HepG2 (cell line): Measurements from ENCODE around the gene PPP1R12A.

Source experiments
- ARID2 ChIP-seq: sonication (generic); formaldehyde crosslinking; IDR thresholded peaks from 2 replicates; pipeline ENCODE4 v1.8.1; 2022; ENCODE audit warnings: mild to moderate bottlenecking, missing genetic modification reagents, borderline replicate concordance
- JUN ChIP-seq: sonication (generic); formaldehyde crosslinking; IDR thresholded peaks from 2 replicates; pipeline ENCODE4 v1.4.0; 2020; ENCODE audit warnings: mild to moderate bottlenecking, missing genetic modification reagents
- YY1 ChIP-seq: IDR thresholded peaks from 2 replicates; pipeline ENCODE4 v1.6.1; 2011; ENCODE audit warnings: low read length, low read depth, moderate library complexity, mild to moderate bottlenecking; ENCODE audit not compliant: insufficient read depth, insufficient replicate concordance
- ZBTB7B ChIP-seq: sonication (generic); formaldehyde crosslinking; IDR thresholded peaks from 2 replicates; pipeline ENCODE4 v1.4.0; 2020; ENCODE audit warnings: missing genetic modification reagents
- ZNF709 ChIP-seq: sonication (generic); formaldehyde crosslinking; IDR thresholded peaks from 2 replicates; pipeline ENCODE4 v1.5.0; 2020; ENCODE audit warnings: mild to moderate bottlenecking, missing genetic modification reagents
- TF ChIP-seq, protein P1 (sequence below): sonication (generic); formaldehyde crosslinking; IDR thresholded peaks from 2 replicates; pipeline ENCODE4 v1.5.0; 2020; ENCODE audit warnings: mild to moderate bottlenecking, missing genetic modification reagents, moderate library complexity
- TF ChIP-seq, protein P2 (sequence below): IDR thresholded peaks from 2 replicates; pipeline ENCODE4 v1.6.1; 2016; ENCODE audit warnings: low read depth, control low read depth

DNA sequence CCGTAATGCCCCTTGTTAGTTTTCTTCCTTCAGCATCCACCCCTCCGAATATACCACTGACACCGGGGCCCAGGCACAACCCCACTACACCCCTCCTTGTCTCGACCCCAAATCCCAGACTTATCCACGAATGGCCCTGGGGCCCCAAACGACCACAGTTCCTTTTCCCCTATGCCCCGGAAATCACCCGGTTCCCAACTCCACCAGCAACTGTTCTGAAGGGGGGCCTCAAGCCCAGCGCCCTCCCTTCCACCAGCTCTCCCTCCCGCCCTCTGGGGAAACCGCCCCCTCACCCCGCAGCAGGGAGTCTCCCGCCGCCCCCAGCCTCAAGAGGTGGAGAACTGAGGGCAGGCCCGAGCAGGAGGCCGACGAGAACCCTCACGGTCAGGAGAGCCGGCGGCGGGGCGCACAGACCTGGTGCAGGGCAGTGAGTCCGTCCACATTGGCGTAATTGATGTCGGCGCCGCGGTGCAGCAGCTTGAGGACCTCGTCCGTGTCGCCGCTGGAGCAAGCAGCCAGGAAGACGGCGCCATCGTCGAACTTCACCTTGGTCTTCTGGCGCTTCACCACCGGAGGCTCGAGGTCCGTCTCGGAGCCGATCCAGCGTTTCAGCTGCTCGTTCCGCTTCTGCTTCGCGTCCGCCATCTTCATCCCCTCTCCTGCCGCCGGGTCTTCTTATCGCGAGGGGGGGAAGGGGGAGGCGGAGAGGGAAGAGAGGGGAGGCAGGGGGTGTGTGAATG, 446 bp downstream of the PPP1R12A start:
- TF ChIP-seq, protein P1, sequence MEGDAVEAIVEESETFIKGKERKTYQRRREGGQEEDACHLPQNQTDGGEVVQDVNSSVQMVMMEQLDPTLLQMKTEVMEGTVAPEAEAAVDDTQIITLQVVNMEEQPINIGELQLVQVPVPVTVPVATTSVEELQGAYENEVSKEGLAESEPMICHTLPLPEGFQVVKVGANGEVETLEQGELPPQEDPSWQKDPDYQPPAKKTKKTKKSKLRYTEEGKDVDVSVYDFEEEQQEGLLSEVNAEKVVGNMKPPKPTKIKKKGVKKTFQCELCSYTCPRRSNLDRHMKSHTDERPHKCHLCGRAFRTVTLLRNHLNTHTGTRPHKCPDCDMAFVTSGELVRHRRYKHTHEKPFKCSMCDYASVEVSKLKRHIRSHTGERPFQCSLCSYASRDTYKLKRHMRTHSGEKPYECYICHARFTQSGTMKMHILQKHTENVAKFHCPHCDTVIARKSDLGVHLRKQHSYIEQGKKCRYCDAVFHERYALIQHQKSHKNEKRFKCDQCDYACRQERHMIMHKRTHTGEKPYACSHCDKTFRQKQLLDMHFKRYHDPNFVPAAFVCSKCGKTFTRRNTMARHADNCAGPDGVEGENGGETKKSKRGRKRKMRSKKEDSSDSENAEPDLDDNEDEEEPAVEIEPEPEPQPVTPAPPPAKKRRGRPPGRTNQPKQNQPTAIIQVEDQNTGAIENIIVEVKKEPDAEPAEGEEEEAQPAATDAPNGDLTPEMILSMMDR (CRISPR knock-in tag), result no peak
- TF ChIP-seq ZNF709 (CRISPR knock-in tag) (0 out of 2 replicates have a peak, but pooled peaks have one; percentile 10), ZBTB7B (CRISPR knock-in tag) (peak; percentile 21; the same call in 1 of the 2 replicates), ARID2 (CRISPR knock-in tag) (no peak), YY1 (peak; percentile 86), JUN (no peak)
- TF ChIP-seq, protein P2, sequence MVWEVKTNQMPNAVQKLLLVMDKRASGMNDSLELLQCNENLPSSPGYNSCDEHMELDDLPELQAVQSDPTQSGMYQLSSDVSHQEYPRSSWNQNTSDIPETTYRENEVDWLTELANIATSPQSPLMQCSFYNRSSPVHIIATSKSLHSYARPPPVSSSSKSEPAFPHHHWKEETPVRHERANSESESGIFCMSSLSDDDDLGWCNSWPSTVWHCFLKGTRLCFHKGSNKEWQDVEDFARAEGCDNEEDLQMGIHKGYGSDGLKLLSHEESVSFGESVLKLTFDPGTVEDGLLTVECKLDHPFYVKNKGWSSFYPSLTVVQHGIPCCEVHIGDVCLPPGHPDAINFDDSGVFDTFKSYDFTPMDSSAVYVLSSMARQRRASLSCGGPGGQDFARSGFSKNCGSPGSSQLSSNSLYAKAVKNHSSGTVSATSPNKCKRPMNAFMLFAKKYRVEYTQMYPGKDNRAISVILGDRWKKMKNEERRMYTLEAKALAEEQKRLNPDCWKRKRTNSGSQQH (CRISPR knock-in tag), result no peak
